IPS-15b (cell line): ENCODE results near the gene TIAL1.

ENCODE experiments used
- H3K27me3 ChIP-seq: one replicate; pipeline ENCODE4 v1.6.1; 2013; ENCODE audit warnings: low read length; ENCODE audit not compliant: control insufficient read depth, insufficient read depth
- H3K36me3 ChIP-seq: one replicate; pipeline ENCODE4 v1.6.1; 2013; ENCODE audit warnings: low read length; ENCODE audit not compliant: control insufficient read depth, insufficient read depth
- H3K4me1 ChIP-seq: one replicate; pipeline ENCODE4 v1.6.1; 2013; ENCODE audit warnings: mild to moderate bottlenecking, low read length; ENCODE audit not compliant: control insufficient read depth, insufficient read depth
- H3K4me3 ChIP-seq: one replicate; pipeline ENCODE4 v1.5.1; 2013; ENCODE audit warnings: low read depth, low read length
- H3K9ac ChIP-seq: one replicate; pipeline ENCODE4 v1.6.1; 2013; ENCODE audit warnings: low read depth, mild to moderate bottlenecking, low read length
- H3K9me3 ChIP-seq: one replicate; pipeline ENCODE4 v1.6.1; 2013; ENCODE audit warnings: mild to moderate bottlenecking, low read length; ENCODE audit not compliant: control insufficient read depth, insufficient read depth

Gene TIAL1

GRCh38 chr10:119523895-119524719, 72.7 kb downstream of the TIAL1 start:
- H3K27me3 ChIP-seq, result no peaks in the 10 kb centered on the region

More at GRCh38 chr10:119523895-119524719, 72.7 kb downstream of the TIAL1 start:
- no peak overlapping the region for H3K4me3 ChIP-seq
- no peaks in the 10 kb centered on the region for H3K9me3 ChIP-seq
- no peaks in the 10 kb centered on the region for H3K4me1 ChIP-seq
- peaks cover 2% of the 10 kb centered on the region for H3K36me3 ChIP-seq
- H3K9ac ChIP-seq, result no peak overlapping the region
